Activated naive CD4-positive, alpha-beta T cell treated with anti-CD3 and anti-CD28 coated beads, Interleukin-2, amount 50 U/mL, for 24 hours (primary cell): Measurements from ENCODE around the gene ME2.
"Not testable (repeated sequence)": the region's sequence is repeated elsewhere in the genome, so short reads cannot be mapped to it uniquely, and the experiment has no call there.

Experiments used
- H3K27ac Mint-ChIP-seq: one replicate; pipeline ENCODE4 v1.8.0; 2021; ENCODE audit warnings: mild to moderate bottlenecking, mixed read lengths
- H3K27me3 Mint-ChIP-seq: one replicate; pipeline ENCODE4 v1.8.0; 2021; ENCODE audit warnings: mixed read lengths
- H3K36me3 Mint-ChIP-seq: one replicate; pipeline ENCODE4 v1.8.0; 2021; ENCODE audit warnings: mixed read lengths
- H3K4me1 Mint-ChIP-seq: one replicate; pipeline ENCODE4 v1.8.0; 2021; ENCODE audit warnings: mixed read lengths
- H3K4me3 Mint-ChIP-seq: one replicate; pipeline ENCODE4 v1.8.0; 2021; ENCODE audit warnings: mild to moderate bottlenecking, mixed read lengths
- H3K9me3 Mint-ChIP-seq: one replicate; pipeline ENCODE4 v1.8.0; 2021; ENCODE audit warnings: mixed read lengths

The ME2 gene

DNA sequence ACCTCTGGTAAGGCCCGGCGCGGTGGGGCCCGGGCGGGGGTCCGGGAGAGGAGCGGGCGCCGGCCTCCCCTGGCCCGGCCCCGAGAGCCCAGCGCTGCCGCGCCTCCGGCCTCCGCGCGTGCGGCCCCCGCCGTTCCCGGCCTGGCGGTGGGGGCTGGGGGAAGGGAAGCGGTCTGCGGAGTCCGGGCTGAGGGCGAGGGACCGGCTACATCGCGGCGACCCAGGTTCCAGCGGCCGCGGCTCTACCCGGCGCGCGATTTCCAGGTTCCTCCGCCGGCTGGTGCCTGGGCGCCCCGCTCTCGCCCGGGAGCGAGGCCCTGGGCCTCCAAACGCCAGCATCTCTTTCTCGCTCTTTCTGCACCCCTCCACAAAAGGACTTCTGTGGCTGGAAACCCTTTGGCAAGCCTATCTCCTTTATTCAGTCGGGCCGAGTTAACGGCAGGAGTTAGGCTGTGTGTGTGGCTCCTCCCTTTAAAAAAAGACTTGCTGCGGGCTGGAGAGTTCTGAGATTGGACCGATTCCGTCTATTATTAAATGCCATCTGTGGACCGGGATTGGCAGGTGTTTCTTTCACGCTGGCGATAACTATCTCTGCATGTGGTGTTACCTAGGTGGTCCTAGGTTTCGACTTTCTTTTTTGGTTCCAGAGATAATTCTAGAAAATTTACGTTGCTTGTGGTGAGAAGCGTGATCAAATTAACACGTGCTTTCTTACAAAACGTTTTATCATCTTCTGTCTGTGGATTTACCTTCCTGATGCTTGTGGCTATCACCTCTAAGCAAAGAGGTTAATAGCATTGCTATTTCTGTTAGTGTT, 592 bp downstream of the ME2 start:
- Mint-ChIP-seq H3K9me3 (no peaks in the 10 kb centered on the region), H3K27ac (peak overlapping the region; percentile 100), H3K27me3 (no peaks in the 10 kb centered on the region), H3K36me3 (peaks cover 2% of the 10 kb centered on the region), H3K4me3 (peak overlapping the region; percentile 100), H3K4me1 (peaks cover 38% of the 10 kb centered on the region)

DNA sequence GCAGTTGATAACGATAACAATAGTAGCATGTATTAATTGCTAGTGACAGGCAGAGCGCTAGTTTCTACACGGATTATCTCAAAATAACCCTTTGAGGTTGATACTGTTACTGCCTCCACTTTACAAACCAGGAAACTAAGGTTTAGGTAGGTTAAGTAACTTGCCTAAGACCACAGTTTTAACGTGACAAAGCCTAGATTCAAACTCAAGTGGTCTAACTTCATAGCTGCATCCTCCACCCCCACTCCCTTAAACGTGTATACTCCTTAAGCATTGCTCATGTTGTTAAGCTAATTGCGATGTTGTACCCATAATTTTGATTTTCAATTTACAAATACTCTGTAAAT, 1.2 kb downstream of the ME2 start:
- H3K27ac Mint-ChIP-seq = peak overlapping the region; percentile 100
- H3K4me3 Mint-ChIP-seq = peak overlapping the region; percentile 100
- peaks cover 2% of the 10 kb centered on the region for H3K36me3 Mint-ChIP-seq
- no peaks in the 10 kb centered on the region for H3K27me3 Mint-ChIP-seq
- no peaks in the 10 kb centered on the region for H3K9me3 Mint-ChIP-seq
- H3K4me1 Mint-ChIP-seq = peaks cover 39% of the 10 kb centered on the region

DNA sequence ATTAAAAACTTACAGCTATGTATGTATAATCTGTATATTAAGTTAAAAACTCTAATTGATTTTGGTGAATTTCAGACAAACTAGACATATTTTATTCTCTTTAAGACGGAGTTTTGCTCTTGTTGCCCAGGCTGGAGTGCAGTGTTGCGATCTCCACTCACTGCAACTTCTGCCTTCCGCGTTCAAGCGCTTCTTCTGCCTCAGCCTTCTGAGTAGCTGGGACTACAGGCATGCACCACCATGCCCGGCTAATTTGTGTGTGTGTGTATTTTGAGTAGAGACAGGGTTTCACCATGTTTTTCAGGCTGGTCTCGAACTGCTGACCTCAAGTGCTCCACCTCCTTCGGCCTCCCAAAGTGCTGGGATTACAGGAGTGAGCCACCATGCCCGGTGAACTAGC, 2.0 kb downstream of the ME2 start:
- not testable (repeated sequence) for H3K27me3 Mint-ChIP-seq, H3K9me3 Mint-ChIP-seq, H3K4me3 Mint-ChIP-seq, H3K36me3 Mint-ChIP-seq, H3K27ac Mint-ChIP-seq
- H3K4me1 Mint-ChIP-seq = peaks cover 39% of the 10 kb centered on the region

DNA sequence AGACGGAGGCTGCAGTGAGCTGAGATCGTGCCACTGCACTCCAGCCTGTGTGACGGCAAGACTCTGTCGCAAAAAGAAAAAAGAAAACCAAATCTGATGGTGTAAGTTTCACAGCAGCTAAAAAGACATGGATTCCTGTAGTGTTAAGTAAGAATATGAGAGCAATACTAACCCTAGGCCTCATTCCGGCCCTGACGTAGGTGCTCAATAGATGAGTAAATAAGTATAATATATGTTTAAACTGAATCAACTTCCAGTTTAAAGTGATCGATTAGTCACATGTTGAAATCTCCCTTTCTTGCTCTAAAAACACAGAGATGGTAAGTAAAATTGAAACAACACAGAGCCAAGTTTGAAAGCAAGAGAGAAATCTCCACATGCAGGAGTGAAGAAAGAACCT, 8.0 kb downstream of the ME2 start:
- no peaks in the 10 kb centered on the region for H3K9me3 Mint-ChIP-seq
- no peak overlapping the region for H3K4me3 Mint-ChIP-seq
- peaks cover 15% of the 10 kb centered on the region for H3K36me3 Mint-ChIP-seq
- no peaks in the 10 kb centered on the region for H3K27me3 Mint-ChIP-seq
- H3K27ac Mint-ChIP-seq = peak overlapping the region; percentile 59
- H3K4me1 Mint-ChIP-seq = peaks cover 45% of the 10 kb centered on the region

DNA sequence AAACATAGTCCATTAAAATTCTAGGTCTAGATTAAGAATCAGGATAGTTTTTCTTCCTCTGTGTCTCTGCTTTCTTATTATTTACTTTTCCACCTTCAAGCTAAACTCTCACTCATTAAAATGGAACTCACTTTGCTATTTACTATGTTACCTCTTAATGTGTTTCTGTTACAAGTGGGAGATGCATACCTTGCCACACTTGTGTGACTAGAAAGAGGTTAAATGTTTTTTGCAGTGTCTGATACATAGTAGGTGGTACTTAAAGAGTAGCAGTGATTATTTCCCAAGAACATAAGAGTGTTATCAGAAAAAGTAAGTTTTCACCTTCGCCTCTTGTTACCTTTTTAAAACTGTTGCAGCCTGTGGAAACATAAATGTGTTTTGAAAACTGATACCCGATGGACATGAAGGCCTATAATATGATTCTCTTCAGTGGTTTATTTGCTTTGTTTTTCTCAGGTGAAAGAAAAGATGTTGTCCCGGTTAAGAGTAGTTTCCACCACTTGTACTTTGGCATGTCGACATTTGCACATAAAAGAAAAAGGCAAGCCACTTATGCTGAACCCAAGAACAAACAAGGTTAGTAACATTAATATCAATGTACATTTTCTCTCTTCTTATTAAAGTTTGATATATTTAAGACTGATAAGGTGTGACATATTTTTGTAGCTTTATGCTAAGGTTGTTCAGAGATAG, 16.6 kb downstream of the ME2 start:
- no peaks in the 10 kb centered on the region for H3K27me3 Mint-ChIP-seq
- H3K4me1 Mint-ChIP-seq = peaks cover 35% of the 10 kb centered on the region
- H3K36me3 Mint-ChIP-seq = peaks cover 34% of the 10 kb centered on the region
- H3K4me3 Mint-ChIP-seq = no peak overlapping the region
- no peaks in the 10 kb centered on the region for H3K9me3 Mint-ChIP-seq
- H3K27ac Mint-ChIP-seq = peak overlapping the region; percentile 89

DNA sequence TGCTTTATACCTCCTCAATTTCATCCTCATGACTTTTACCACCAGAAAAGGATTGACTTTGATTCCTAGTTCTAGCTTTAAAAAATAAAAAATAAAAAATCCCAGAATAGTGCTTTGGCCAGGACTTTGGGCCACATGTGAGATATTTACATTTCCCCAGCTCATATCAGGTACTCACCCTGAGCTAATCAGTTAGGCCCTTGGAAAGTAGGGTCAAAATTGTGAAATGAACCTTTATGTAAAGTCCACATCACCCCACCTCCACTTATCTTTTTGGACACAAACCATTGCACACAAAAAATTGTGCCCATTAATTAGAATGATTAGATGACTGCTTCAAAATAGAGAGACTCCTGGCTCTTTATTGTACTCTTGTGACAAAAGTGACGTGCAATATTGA, 17.2 kb downstream of the ME2 start:
- Mint-ChIP-seq H3K9me3 (no peaks in the 10 kb centered on the region), H3K27me3 (no peaks in the 10 kb centered on the region), H3K4me1 (peaks cover 35% of the 10 kb centered on the region), H3K4me3 (no peak overlapping the region), H3K27ac (no peak overlapping the region), H3K36me3 (peaks cover 34% of the 10 kb centered on the region)

DNA sequence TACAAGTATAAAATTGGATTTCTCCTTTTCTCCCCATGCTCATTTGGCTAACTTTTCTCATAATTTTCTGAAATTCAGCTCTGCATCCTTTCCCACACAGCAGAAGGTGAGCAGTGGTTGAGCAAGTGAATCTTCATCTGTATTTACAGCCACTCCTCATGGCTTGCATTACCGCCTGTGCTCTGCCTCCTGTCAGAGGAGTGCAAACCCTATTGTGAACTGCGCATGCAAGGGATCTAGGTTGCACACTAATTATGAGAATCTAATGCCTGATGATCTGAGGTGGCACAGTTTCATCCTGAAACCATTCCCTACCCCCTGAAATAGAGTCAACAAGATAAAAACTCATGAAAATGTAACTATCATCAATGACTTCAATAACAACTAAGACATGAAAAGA, 20.0 kb downstream of the ME2 start:
- Mint-ChIP-seq H3K27me3 (no peaks in the 10 kb centered on the region), H3K9me3 (no peaks in the 10 kb centered on the region), H3K4me1 (peaks cover 37% of the 10 kb centered on the region), H3K36me3 (peaks cover 39% of the 10 kb centered on the region), H3K27ac (no peak overlapping the region), H3K4me3 (no peak overlapping the region)

DNA sequence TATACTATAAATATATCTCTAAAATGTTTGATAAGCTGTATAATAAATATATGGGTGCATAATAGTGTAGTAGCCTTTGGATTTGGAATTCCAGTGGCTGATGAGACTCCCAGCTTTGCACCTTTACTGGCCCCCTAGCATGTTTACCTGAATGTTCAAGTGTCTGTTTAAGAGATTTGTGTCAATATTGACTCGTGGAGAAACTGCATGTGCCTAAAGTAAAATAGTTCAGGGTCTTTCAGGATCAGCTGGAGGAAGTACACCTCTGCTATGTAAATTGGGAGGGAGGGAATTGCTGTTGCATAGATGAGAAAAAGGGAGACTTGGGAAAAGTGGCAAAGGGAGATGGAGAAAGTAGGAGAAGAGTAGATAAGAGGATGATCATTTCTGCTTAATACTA, 23.9 kb downstream of the ME2 start:
- Mint-ChIP-seq H3K4me3 (no peak overlapping the region), H3K4me1 (peaks cover 40% of the 10 kb centered on the region), H3K27me3 (no peaks in the 10 kb centered on the region), H3K27ac (peak overlapping the region; percentile 11), H3K9me3 (no peaks in the 10 kb centered on the region), H3K36me3 (peaks cover 42% of the 10 kb centered on the region)

DNA sequence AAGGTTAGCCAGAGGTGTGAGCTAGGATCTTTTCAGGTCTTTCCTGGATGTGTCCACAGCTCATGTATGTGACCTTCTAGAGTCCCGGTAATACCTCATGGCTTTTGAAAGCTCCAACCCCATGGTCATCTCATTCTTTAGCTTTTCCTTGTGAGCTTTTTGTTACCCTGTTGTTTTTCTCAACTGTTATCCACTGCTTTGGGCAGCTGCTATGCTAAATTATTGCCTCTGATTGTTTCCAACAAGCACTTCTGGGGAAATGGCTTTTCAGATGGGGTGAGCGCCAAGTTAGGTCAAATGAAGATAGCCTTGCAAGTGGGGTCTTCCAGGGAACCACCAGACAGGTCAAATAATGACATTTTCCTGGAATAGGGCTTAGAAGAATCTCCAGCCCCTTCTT, 27.9 kb downstream of the ME2 start:
- no peaks in the 10 kb centered on the region for H3K9me3 Mint-ChIP-seq
- no peaks in the 10 kb centered on the region for H3K27me3 Mint-ChIP-seq
- H3K27ac Mint-ChIP-seq = no peak overlapping the region
- peaks cover 34% of the 10 kb centered on the region for H3K36me3 Mint-ChIP-seq
- H3K4me1 Mint-ChIP-seq = peaks cover 26% of the 10 kb centered on the region
- H3K4me3 Mint-ChIP-seq = no peak overlapping the region

DNA sequence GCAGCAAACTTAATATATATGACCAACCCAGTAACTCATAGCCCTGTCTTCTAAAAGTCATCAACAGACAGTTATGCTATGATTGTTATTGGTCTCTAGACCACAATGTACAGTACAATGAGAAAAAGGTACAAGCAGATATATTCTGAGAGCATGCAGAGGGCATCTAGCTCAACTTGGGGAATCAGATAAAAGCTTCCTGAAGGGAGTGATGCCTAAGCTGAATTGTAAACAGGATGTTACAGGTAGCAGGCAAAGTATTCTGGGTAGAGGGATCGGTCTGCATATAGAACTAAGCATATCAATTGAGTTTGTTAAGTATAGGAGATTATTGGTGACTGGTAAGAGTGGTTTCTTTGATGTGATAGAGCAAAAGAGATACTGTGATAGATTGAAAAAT, 30.3 kb downstream of the ME2 start:
- Mint-ChIP-seq H3K9me3 (no peaks in the 10 kb centered on the region), H3K27ac (peak overlapping the region; percentile 3), H3K4me3 (no peak overlapping the region), H3K4me1 (peaks cover 19% of the 10 kb centered on the region), H3K27me3 (no peaks in the 10 kb centered on the region), H3K36me3 (peaks cover 34% of the 10 kb centered on the region)

DNA sequence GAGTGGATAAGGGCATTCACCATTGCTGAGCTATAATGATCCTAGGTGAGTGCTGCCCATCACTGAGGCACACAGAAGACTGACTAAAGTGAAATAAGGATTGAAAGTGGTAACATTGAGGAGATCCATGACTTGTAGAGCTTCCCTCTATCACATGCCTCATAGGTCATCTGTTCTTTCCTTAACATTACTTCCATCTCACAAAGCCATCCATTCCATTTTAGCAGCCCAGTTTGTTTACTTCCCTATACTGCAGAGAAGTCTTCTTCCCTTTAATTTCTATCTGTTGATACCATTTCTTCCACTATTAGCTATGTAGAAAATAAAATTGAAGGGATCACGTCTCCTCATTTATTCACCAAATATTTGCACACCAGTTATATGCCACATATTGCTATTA, 32.1 kb downstream of the ME2 start:
- Mint-ChIP-seq H3K36me3 (peaks cover 27% of the 10 kb centered on the region), H3K27ac (no peak overlapping the region), H3K27me3 (no peaks in the 10 kb centered on the region), H3K4me1 (peaks cover 27% of the 10 kb centered on the region), H3K4me3 (no peak overlapping the region), H3K9me3 (no peaks in the 10 kb centered on the region)

DNA sequence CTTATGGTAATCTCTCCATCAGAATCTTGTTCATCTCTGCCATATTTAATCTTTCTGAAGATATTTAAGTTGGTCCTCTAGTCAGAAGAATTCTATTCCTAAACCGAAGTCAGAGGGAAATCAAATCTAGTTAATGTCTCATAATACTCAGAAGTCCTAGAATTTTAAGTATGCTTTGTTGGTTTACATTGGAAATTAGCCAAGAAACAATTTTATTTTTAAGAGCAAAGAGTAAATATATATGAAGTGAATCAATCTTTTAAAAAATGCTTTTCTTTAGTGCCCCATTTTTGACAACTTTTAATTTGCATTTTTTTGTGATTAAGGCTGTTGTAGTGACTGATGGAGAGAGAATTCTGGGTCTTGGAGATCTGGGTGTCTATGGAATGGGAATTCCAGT, 38.1 kb downstream of the ME2 start:
- no peaks in the 10 kb centered on the region for H3K27me3 Mint-ChIP-seq
- peaks cover 17% of the 10 kb centered on the region for H3K4me1 Mint-ChIP-seq
- H3K27ac Mint-ChIP-seq = no peak overlapping the region
- H3K4me3 Mint-ChIP-seq = no peak overlapping the region
- H3K36me3 Mint-ChIP-seq = peaks cover 25% of the 10 kb centered on the region
- no peaks in the 10 kb centered on the region for H3K9me3 Mint-ChIP-seq

DNA sequence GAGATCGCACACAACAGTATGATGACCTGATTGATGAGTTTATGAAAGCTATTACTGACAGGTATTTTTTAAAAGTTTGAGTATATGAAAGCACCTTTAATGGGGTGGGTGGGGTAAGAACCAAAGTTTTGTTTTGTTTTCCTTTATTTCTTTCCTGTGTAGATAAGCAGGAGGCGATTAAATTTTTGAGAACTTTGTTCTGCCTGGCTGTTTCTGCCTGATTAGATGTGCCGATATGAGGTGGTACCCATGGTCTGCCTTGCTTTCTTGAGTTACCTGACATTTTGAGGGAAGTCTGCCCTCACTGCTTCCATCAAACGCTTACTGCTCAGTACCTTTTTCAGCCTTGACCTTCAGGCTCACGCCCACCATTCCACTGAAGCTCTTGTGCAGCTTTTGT, 39.2 kb downstream of the ME2 start:
- peaks cover 17% of the 10 kb centered on the region for H3K4me1 Mint-ChIP-seq
- no peak overlapping the region for H3K4me3 Mint-ChIP-seq
- H3K9me3 Mint-ChIP-seq = no peaks in the 10 kb centered on the region
- no peak overlapping the region for H3K27ac Mint-ChIP-seq
- H3K27me3 Mint-ChIP-seq = no peaks in the 10 kb centered on the region
- peaks cover 34% of the 10 kb centered on the region for H3K36me3 Mint-ChIP-seq

DNA sequence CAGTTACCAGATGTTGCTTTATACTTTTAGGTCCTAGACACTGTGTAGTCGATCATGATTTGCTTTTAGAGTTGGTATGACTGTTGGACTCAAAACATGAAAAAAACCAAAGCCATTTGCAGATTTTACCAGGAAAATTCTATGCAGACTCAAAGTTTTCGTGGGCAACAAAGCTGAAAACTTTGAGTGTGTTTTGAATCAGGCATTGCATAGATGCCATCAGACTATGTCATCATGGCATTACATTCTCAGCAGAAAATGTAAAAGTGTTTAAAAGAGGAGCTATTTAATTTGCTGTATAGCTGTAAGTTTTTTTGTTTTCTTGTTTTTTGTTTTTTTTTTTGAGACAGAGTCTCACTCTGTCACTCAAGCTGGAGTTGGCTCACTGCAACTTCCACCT, 45.5 kb downstream of the ME2 start:
- Mint-ChIP-seq H3K36me3 (peaks cover 42% of the 10 kb centered on the region), H3K27ac (no peak overlapping the region), H3K4me3 (no peak overlapping the region), H3K9me3 (no peaks in the 10 kb centered on the region), H3K4me1 (no peaks in the 10 kb centered on the region), H3K27me3 (no peaks in the 10 kb centered on the region)

DNA sequence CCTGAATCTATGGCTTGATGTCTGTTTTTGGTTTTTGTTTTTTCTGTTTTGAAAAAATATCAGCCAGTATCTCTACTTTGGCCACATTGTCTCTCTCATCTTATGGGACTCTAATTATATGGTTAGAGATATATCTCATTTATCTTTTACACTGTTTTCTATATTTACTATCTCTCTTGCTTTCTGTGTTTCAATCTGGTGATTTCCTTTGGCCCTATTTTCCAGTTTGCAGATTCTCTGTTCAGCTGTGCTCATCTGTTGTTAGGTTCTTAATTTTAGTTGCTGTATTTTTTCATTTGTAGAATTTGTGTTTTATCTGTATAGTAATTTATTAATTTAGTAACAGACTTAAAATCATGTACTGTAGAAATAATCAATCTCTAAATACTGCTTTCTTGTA, 47.6 kb downstream of the ME2 start:
- H3K27ac Mint-ChIP-seq = no peak overlapping the region
- no peak overlapping the region for H3K4me3 Mint-ChIP-seq
- H3K9me3 Mint-ChIP-seq = no peaks in the 10 kb centered on the region
- H3K4me1 Mint-ChIP-seq = no peaks in the 10 kb centered on the region
- no peaks in the 10 kb centered on the region for H3K27me3 Mint-ChIP-seq
- peaks cover 32% of the 10 kb centered on the region for H3K36me3 Mint-ChIP-seq

DNA sequence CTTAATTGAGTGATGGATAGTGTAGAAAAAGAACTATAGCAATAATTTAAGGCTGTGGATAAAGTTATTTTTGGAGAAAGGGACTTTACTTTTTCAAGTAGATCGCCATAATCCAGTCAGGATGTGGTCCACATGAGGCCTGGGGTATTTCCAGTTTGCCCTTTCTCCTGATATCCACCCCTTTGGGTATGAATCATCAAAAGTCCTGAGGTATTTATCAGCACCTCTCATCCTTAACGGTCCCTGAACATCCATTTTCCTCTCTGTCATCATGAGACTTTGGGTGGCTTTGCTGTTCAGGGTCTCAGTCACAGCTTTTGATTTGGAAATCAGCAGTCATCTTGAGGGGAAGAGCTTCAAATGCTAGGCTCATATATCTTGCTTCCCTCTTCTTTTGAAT, 49.6 kb downstream of the ME2 start:
- H3K36me3 Mint-ChIP-seq = peaks cover 27% of the 10 kb centered on the region
- no peak overlapping the region for H3K4me3 Mint-ChIP-seq
- no peaks in the 10 kb centered on the region for H3K9me3 Mint-ChIP-seq
- H3K27me3 Mint-ChIP-seq = no peaks in the 10 kb centered on the region
- no peak overlapping the region for H3K27ac Mint-ChIP-seq
- no peaks in the 10 kb centered on the region for H3K4me1 Mint-ChIP-seq
